ENCODE data around the gene CRAMP1. TPM values are rescaled to one million over a fixed set of nuclear protein-coding genes. Genes with fewer than 3 reads are reported as not detected.

The CRAMP1 gene
- total RNA-seq, 2 experiments from 2014 or later = 15.1 to 15.7 TPM

GRCh38 chr16:1665829-1666228 lies 53.7 kb downstream of the CRAMP1 start:
- TF ChIP-seq CTCF (IDR thresholded peaks at IDR 0.05) = no peak
- H3K27ac Mint-ChIP-seq = no peak overlapping the region
- no peaks in the 10 kb centered on the region for H3K9me3 Mint-ChIP-seq
- no peaks in the 10 kb centered on the region for H3K27me3 Mint-ChIP-seq
- CTCF ChIA-PET = no interaction called here
- ATAC-seq = no peak
- POLR2A ChIA-PET = interaction anchor here (1.2 kb wide), 1 partner anchor 12 kb away, joined by 4 read pairs; the partner anchor contains the start of gene JPT2
- no peak overlapping the region for H3K4me3 Mint-ChIP-seq
- DNase-seq = no peak
- no peaks in the 10 kb centered on the region for H3K4me1 Mint-ChIP-seq (ENCODE audit: low read depth)
- intact Hi-C loops (cut with micrococcal nuclease) = no loop called here
- peaks cover 23% of the 10 kb centered on the region for H3K36me3 Mint-ChIP-seq (ENCODE audit: low read depth)

DNA sequence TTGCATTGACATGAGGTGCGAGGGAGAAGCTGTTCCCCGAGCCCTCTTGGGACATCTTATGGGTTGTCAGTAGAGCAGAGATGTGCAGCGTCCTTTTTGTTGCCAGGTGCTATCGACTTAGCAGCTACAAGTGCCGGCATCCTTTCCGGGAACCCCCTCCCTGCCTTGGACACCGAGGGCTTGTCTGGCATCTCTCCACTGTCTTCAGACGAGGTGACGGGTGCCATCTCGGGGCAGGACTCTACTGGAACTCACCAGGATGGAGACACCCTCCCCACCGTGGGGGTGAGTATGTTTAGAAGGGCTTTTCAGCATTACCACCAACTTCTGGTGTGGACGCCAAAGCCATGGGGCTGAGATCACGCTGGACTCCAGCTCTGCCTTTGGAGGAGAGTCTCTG lies 54.2 kb downstream of the CRAMP1 start:
- ChIA-PET CTCF (no interaction called here), POLR2A (interaction anchor here (1.2 kb wide), 2 partner anchors 12 to 42 kb away, joined by 3 to 4 read pairs; partner anchors contain the start of gene JPT2)
- Mint-ChIP-seq H3K27me3 (no peaks in the 10 kb centered on the region), H3K9me3 (no peaks in the 10 kb centered on the region), H3K4me3 (no peak overlapping the region), H3K36me3 (ENCODE audit: low read depth) (peaks cover 27% of the 10 kb centered on the region), H3K4me1 (ENCODE audit: low read depth) (no peaks in the 10 kb centered on the region), H3K27ac (no peak overlapping the region)
- TF ChIP-seq CTCF (IDR thresholded peaks at IDR 0.05) = no peak
- intact Hi-C loops (cut with micrococcal nuclease) = no loop called here
- DNase-seq (no peak), ATAC-seq (no peak)

DNA sequence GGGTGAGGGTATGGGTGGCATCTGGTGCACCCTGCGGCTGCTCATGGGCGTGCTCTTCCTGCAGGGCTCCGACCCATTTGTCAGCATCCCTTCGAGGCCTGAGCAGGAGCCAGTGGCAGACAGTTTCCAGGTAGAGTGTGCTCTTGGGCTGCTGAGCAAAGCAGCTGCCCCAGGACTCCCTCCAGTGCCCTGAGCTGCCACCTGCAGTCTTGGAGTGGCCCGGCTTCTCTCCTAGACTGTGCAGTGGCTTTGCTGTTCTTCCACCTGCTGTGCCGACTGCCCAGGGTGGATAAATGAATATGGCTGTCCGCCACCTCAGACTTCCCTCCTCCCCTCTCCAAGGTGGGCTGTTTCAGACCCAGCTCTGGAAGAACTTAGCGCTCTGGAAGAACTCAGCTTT lies 55.1 kb downstream of the CRAMP1 start:
- no peaks in the 10 kb centered on the region for H3K9me3 Mint-ChIP-seq
- no peaks in the 10 kb centered on the region for H3K4me1 Mint-ChIP-seq (ENCODE audit: low read depth)
- DNase-seq (no peak), ATAC-seq (no peak)
- H3K36me3 Mint-ChIP-seq (ENCODE audit: low read depth) = peaks cover 30% of the 10 kb centered on the region
- H3K4me3 Mint-ChIP-seq = no peak overlapping the region
- CTCF ChIA-PET = no interaction called here
- POLR2A ChIA-PET = interaction anchor here (0.9 to 1.2 kb wide), 2 partner anchors 11 to 41 kb away, joined by 3 to 4 read pairs; partner anchors contain the start of gene JPT2
- intact Hi-C loops (cut with micrococcal nuclease) = no loop called here
- no peak overlapping the region for H3K27ac Mint-ChIP-seq
- TF ChIP-seq CTCF (IDR thresholded peaks at IDR 0.05) = no peak
- H3K27me3 Mint-ChIP-seq = no peaks in the 10 kb centered on the region

DNA sequence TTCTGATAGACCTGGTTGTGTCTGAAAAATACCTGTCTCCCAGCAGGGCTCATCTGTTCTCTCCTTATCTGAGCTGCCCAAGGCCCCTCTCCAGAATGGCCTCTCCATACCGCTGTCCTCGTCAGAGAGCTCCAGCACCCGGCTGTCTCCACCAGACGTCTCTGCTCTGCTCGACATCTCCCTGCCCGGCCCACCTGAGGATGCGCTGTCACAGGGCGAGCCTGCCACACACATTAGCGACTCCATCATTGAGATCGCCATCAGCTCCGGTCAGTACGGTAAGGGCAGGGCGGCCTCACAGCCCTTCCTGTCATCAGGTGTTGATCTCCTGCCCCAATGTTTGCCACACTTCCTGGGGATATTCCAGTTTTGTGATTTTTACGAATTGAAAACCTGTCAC lies 55.8 kb downstream of the CRAMP1 start:
- H3K27me3 Mint-ChIP-seq = no peaks in the 10 kb centered on the region
- H3K27ac Mint-ChIP-seq = no peak overlapping the region
- peaks cover 31% of the 10 kb centered on the region for H3K36me3 Mint-ChIP-seq (ENCODE audit: low read depth)
- no peak for DNase-seq
- H3K4me1 Mint-ChIP-seq (ENCODE audit: low read depth) = no peaks in the 10 kb centered on the region
- TF ChIP-seq CTCF (IDR thresholded peaks at IDR 0.05) = no peak
- intact Hi-C loops (cut with micrococcal nuclease) = no loop called here
- H3K4me3 Mint-ChIP-seq = no peak overlapping the region
- ChIA-PET CTCF (no interaction called here), POLR2A (interaction anchor here (0.9 kb wide), 1 partner anchor 10 kb away, joined by 4 read pairs; the partner anchor contains the start of gene JPT2)
- H3K9me3 Mint-ChIP-seq = no peaks in the 10 kb centered on the region
- ATAC-seq = no peak

GRCh38 chr16:1668612-1669319 lies 56.6 kb downstream of the CRAMP1 start:
- DNase-seq = no peak
- H3K27ac Mint-ChIP-seq = no peak overlapping the region
- H3K4me1 Mint-ChIP-seq (ENCODE audit: low read depth) = no peaks in the 10 kb centered on the region
- H3K4me3 Mint-ChIP-seq = no peak overlapping the region
- no peaks in the 10 kb centered on the region for H3K27me3 Mint-ChIP-seq
- ATAC-seq = no peak
- intact Hi-C loops (cut with micrococcal nuclease) = no loop called here
- POLR2A ChIA-PET = no interaction called here
- H3K36me3 Mint-ChIP-seq (ENCODE audit: low read depth) = peaks cover 33% of the 10 kb centered on the region
- TF ChIP-seq CTCF (IDR thresholded peaks at IDR 0.05) = no peak
- no peaks in the 10 kb centered on the region for H3K9me3 Mint-ChIP-seq
- CTCF ChIA-PET = no interaction called here
